Measurements from ENCODE around the gene NXPE3. TPM values are rescaled to one million over a fixed set of nuclear protein-coding genes. Genes with fewer than 3 reads are reported as not detected.

Gene NXPE3
- total RNA-seq, 1 donor: 12.4 TPM

DNA sequence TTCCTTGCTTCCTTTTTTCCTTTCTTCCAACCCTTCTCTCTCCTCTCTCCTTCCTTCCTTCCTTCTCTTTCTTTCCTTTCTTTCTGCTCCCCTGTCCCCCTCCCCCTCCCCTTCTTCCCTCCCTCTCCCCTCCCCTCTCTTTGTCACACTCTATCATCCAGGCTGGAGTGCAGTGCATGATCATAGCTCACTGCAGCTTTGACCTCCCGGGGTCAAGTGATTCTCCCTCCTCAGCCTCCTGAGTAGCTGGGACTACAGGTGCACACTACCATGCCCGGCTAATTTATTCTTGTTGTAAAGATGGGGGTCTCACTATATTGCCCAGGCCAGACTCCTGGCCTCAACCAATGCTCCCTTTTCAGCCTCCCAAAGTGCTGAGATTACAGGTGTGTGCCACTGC, 89.0 kb downstream of the NXPE3 start:
- no peak for DNase-seq (ENCODE audit: low read depth in 2 of 3, low spot score in 2 of 3)

DNA sequence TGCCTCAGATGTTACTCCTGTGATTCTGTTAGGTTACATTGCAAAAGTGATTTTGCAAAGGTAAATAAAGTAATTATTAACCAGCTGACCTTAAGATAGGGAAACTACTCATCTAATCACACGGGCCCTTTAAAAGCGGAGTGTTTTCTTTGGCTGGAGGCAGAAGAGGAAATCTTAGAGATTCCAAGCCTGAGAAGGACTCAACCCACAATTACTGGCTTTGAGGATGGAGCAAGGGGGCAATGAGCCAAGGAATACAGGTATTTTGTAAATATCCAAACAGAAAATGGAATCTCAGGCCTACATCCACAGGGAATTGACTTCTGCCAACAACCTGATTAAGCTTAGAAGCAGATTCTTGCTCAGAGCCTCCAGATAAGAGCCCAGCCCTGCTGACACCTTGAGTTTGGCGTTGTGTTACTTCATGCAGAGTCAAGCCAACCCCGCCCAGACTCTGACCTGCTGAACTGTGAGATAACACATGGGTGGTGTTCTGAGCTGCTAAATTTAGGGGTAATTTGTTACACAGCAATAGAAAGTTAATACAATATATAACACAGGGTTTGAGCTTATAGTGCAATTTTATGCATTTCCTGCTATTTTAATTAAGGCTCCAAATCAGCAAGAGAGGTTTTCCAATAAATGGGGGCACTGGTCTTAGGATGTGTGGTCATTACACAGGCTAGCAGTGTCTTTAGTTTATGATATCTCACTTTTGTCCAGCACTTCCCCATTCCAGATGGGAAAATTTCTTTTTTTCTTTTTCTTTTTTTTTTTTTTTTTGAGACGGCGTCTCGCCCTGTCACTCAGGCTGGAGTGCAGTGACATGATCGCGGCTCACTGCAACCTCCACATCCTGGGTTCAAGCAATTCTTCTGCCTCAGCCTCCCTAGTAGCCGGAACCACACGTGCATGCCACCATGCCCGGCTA, 89.8 kb downstream of the NXPE3 start:
- DNase-seq (ENCODE audit: low read depth in 2 of 3, low spot score in 2 of 3): no peak

DNA sequence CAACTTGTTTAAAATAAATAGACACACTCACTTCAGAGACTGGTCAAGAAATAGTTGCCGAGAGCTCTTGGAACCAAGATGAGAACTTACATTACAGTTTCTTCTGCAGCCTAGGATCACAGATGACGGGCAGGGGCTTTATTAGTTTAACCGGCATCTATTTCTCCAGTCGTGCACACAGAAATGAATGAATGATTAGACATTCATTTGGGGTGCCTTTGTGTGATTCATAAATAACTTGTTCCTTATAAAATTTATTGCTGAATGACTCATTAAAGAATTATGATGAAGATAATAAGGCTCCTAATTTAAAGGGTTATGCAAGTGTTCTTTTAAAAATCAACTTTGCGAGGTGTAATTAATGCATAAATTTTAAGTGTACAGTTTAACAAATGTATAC, 91.1 kb downstream of the NXPE3 start:
- no peak for DNase-seq (ENCODE audit: low read depth in 2 of 3, low spot score in 2 of 3)

DNA sequence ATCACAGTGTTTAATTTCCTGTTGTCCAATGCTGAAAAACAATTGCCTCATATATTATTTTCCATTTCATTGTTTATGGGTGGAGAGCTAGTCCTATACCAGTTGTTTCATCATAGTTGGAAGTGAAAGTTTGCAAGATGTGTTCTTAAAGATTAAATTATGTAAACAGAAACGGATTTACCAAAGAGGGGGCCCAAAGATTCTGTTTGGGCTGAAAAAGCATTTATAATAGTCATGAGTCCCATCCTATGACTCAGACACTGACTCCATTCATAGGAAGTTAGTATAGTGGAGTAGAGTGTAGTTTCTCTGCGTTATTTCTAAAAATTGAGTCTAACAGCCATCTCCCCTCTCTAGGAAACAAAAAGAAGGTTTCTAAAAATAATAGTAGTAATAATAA, 94.6 kb downstream of the NXPE3 start:
- no peak for DNase-seq (ENCODE audit: low read depth in 2 of 3, low spot score in 2 of 3)

DNA sequence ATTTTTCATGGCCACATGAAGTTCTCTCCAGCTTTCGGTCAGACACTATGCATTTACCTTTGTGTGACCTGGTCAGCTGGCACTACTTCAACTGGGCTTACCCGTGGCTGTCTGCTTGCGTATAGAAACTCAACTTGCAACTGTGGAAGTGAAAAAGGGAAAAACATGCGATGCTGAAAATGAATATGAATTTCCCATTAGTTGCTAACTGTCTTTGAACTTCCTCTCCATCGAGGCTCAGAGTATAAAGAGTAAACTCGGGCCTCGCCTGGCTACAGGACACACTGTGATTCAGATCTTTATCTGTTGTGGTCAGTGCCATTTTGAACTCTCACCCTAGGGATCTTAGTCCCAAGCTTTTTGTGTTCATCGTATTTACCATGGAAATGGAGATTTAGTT, 97.1 kb downstream of the NXPE3 start:
- no peak for DNase-seq (ENCODE audit: low read depth in 2 of 3, low spot score in 2 of 3)

Other genes with a start within 250 kb of the NXPE3 start
- gene TRMT10C, start 217.3 kb upstream of the NXPE3 start, total RNA-seq: 12.9 TPM
- gene PCNP, start 205.0 kb upstream of the NXPE3 start, total RNA-seq: 20.7 TPM
- gene ZBTB11, start 102.1 kb upstream of the NXPE3 start, total RNA-seq: 27.7 TPM
- 647 TPM for gene RPL24, start 92.5 kb upstream of the NXPE3 start, total RNA-seq
- 8.1 TPM for gene CEP97, start 54.6 kb upstream of the NXPE3 start, total RNA-seq
- gene NFKBIZ, start 70.3 kb downstream of the NXPE3 start, total RNA-seq: 222 TPM

Measured in hematopoietic multipotent progenitor cell (in vitro differentiated cells).